Neutrophil (primary cell): ENCODE results near the gene TPT1.
"Not testable (repeated sequence)": the region's sequence is repeated elsewhere in the genome, so short reads cannot be mapped to it uniquely, and the experiment has no call there.

Source experiments
- H3K27ac ChIP-seq: fragments of 200-600 bp; sonication (generic); 2 replicates; pipeline ENCODE4 v1.5.1; 2016; ENCODE audit warnings: mild to moderate bottlenecking, moderate library complexity
- H3K27me3 ChIP-seq: fragments of 200-600 bp; sonication (generic); 2 replicates; pipeline ENCODE4 v1.6.0; 2016; ENCODE audit warnings: mild to moderate bottlenecking
- H3K36me3 ChIP-seq: fragments of 200-600 bp; sonication (generic); 2 replicates; pipeline ENCODE4 v1.5.1; 2017
- H3K4me1 ChIP-seq, 2 experiments: fragments of 200-600 bp in 1 of 2; sonication (generic) in 1 of 2; 1 replicate in 1 of 2; 2 replicates in 1 of 2; pipeline versions ENCODE4 v1.5.1 to v1.6.1; 2013 to 2016; ENCODE audit warnings: low read depth in 1 of 2, low read length in 1 of 2, mild to moderate bottlenecking in 1 of 2, moderate library complexity in 1 of 2; ENCODE audit not compliant: control insufficient read depth in 1 of 2, insufficient read depth in 1 of 2
- H3K4me3 ChIP-seq, 2 experiments: fragments of 200-600 bp in 1 of 2; sonication (generic) in 1 of 2; 1 replicate in 1 of 2; 2 replicates in 1 of 2; pipeline ENCODE4 v1.5.1; 2013 to 2016; ENCODE audit warnings: low read depth in 1 of 2, low read length in 1 of 2, mild to moderate bottlenecking in 1 of 2, moderate library complexity in 1 of 2
- H3K9me3 ChIP-seq: fragments of 200-600 bp; sonication (generic); 2 replicates; pipeline ENCODE4 v1.5.1; 2016
- TF ChIP-seq, protein P1 (sequence below): fragments of 200-600 bp; sonication (generic); IDR thresholded peaks from 2 replicates; pipeline ENCODE4 v1.5.1; 2016; ENCODE audit warnings: antibody characterized with exemption

Gene TPT1

DNA sequence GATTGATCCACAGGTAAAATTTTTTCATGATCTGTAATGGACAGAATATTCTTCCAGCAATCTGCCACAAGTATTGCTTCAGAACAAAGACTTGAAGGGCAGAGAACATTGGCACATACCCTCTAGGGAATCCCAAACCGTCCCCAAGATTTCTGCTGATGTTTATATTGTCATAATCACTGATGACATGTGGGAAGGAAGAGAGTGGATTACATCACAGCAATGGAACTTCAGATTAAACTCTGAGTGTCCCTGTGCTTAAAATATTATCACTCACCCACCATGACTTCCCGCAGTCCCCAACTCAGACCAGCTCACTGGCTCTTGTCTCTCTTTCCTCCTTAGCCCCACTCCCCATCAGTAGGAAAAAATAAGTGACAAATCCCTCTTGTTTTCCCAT lies 8.5 kb upstream of the TPT1 start:
- H3K36me3 ChIP-seq = peaks cover 58% of the 10 kb centered on the region
- peaks cover 0 to 7% of the 10 kb centered on the region in 2 experiments for H3K4me1 ChIP-seq
- H3K9me3 ChIP-seq = no peaks in the 10 kb centered on the region
- H3K4me3 ChIP-seq = no peak overlapping the region
- H3K27me3 ChIP-seq = no peaks in the 10 kb centered on the region
- H3K27ac ChIP-seq = peak overlapping the region; percentile 31
- TF ChIP-seq, protein P1, sequence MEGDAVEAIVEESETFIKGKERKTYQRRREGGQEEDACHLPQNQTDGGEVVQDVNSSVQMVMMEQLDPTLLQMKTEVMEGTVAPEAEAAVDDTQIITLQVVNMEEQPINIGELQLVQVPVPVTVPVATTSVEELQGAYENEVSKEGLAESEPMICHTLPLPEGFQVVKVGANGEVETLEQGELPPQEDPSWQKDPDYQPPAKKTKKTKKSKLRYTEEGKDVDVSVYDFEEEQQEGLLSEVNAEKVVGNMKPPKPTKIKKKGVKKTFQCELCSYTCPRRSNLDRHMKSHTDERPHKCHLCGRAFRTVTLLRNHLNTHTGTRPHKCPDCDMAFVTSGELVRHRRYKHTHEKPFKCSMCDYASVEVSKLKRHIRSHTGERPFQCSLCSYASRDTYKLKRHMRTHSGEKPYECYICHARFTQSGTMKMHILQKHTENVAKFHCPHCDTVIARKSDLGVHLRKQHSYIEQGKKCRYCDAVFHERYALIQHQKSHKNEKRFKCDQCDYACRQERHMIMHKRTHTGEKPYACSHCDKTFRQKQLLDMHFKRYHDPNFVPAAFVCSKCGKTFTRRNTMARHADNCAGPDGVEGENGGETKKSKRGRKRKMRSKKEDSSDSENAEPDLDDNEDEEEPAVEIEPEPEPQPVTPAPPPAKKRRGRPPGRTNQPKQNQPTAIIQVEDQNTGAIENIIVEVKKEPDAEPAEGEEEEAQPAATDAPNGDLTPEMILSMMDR = no peak

DNA sequence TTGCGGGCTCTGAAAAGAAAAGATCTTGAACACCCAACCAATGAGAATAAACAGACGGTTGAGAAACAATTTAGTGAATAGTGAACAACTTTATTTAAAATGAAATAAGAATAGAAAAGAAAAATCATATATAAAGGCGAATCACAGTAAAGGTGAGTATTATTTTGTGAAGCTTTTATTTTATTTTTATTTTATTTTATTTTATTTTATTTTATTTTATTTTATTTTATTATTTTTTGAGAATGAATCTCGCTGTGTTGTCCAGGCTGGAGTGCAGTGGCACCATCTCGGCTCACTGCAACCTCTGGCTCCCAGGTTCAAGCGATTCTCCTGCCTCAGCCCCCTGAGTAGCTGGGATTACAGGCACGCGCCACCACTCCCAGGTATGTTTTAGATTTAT lies 3.1 kb upstream of the TPT1 start:
- not testable (repeated sequence) for H3K27ac ChIP-seq, H3K9me3 ChIP-seq, H3K4me3 ChIP-seq, H3K27me3 ChIP-seq
- peaks cover 26 to 27% of the 10 kb centered on the region in 2 experiments for H3K4me1 ChIP-seq
- peaks cover 48% of the 10 kb centered on the region for H3K36me3 ChIP-seq

DNA sequence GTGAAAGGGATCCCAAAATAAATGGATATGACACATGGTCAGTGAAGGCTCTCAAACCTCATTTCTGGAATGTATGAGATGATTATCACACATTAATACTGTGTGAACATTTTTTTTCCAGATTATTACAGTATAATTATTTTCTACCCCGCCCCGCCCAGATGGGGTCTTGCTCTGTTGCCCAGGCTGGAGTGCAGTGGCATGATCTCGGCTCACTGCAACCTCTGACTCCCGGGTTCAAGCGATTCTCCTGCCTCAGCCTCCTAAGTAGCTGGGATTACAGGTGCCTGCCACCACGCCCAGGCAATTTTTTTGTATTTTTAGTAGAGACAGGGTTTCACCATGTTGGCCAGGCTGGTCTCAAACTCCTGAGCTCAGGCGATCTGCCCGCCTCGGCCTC lies 2.1 kb upstream of the TPT1 start:
- not testable (repeated sequence) for H3K9me3 ChIP-seq, H3K27me3 ChIP-seq, H3K4me3 ChIP-seq
- Histone ChIP-seq H3K4me1 (peaks cover 34 to 36% of the 10 kb centered on the region in 2 experiments), H3K27ac (peak overlapping the region; percentile 97), H3K36me3 (peaks cover 53% of the 10 kb centered on the region)

DNA sequence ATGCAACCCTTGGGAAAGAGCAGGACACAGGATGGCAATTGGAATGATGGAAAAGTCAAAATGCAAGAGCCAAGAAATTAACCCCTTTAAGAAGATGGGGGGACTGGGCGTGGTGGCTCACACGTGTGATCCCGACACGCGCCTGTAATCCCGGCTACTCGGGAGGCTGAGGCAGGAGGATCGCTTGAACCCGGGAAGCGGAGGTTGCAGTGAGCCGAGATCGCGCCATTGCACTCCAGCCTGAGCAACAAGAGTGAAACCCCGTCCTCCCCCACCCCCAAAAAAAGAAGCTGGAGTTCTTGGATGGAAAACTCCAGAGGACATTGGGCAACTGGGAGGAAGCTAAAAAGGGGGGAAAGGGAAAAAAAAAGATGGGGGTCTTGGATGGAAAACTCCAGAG lies 1.7 kb upstream of the TPT1 start:
- H3K4me3 ChIP-seq = not testable (repeated sequence)

DNA sequence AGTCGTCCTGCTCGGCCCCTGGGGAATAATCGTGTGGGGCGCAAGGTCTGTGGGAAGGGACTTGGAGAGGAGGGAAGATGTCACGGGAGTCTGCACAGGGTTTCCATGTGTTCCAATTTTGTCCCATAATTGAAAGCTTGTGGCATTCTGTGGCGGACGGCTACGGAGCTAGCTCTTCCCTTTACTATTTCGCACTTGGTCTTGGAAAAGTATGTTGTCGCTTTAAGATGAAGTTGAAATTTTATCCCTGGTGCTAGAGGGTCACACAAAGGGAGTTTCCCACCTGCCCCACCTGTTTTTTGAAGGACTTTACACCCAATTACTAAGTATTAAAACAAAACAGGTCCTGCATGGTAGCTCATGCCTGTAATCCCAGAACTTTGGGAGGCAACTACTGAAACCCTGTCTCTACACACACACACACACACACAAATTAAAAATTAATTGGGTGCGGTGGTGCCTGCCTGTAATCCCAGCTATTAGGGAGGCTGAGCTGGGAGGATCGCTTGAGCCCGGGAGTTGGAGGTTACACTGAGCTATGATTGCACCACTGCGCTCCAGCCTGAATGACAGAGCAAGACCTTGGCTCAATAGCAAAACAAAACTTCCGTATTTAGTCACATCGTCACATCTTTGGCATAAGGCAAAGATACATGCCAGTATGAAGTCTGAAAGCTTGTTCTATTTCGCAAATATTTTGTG lies 967 bp upstream of the TPT1 start:
- Histone ChIP-seq H3K4me1 (peaks cover 45 to 48% of the 10 kb centered on the region in 2 experiments), H3K27ac (peak overlapping the region; percentile 97), H3K36me3 (peaks cover 56% of the 10 kb centered on the region), H3K4me3 (peak overlapping the region; percentile 77 to 92), H3K27me3 (no peaks in the 10 kb centered on the region), H3K9me3 (no peaks in the 10 kb centered on the region)
- TF ChIP-seq, protein P1 = no peak

More for the DNA sequence above, 1.7 kb upstream of the TPT1 start:
- H3K27ac ChIP-seq = peak overlapping the region; percentile 97
- H3K36me3 ChIP-seq = peaks cover 53% of the 10 kb centered on the region
- not testable (repeated sequence) for H3K27me3 ChIP-seq, H3K9me3 ChIP-seq
- H3K4me1 ChIP-seq = peaks cover 38 to 41% of the 10 kb centered on the region in 2 experiments

DNA sequence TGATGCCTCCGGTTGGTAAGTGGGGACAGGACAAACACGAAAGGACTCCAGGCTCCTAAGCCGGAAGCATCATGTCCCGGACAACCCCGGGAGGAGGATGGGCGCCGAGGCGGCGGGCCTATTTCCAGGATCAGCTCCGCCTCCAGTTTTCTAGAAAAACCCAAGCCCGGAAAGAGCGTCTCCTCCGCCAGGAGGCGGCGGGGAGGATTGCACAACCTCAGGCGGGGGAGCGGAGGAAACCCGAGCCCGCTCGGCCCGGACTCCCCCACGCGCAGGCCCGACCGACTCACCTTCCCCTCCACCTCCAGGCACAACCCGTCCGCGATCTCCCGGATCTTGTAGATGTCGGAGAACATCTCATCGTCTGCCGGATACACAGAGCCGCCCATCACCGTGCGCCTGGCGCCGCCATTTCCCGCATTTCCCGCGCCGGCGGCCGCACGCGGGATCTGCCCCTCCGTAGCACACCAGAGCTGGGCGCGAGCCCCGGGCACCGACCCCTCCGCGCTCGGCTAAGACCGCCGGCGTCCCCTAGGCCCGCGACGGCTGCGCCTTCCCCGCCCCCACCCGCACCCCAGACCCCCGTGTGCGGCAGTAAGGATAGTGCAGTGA lies 455 bp downstream of the TPT1 start:
- peaks cover 59 to 62% of the 10 kb centered on the region in 2 experiments for H3K4me1 ChIP-seq
- H3K9me3 ChIP-seq = no peaks in the 10 kb centered on the region
- peak overlapping the region; percentile 97 for H3K27ac ChIP-seq
- TF ChIP-seq, protein P1 = peak; percentile 78
- no peaks in the 10 kb centered on the region for H3K27me3 ChIP-seq
- peak overlapping the region; percentile 77 to 92 for H3K4me3 ChIP-seq
- peaks cover 61% of the 10 kb centered on the region for H3K36me3 ChIP-seq

DNA sequence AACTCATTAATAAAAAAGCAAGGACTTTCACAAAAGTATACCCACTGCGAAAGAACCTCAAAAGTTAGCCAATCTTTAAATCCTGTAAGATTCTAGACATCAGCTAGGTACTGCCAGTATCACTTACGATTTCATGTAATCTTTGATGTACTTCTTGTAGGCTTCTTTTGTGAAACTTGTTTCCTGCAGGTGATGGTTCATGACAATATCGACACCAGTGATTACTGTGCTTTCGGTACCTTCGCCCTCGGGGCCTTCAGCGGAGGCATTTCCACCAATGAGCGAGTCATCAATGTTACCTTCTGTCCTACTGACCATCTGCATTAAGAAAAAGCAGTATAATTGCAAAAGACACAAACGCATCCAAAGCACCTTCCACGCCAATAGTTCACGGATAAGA lies 1.1 kb downstream of the TPT1 start:
- H3K27ac ChIP-seq = peak overlapping the region; percentile 97
- no peaks in the 10 kb centered on the region for H3K27me3 ChIP-seq
- peak overlapping the region; percentile 77 to 92 for H3K4me3 ChIP-seq
- H3K4me1 ChIP-seq = peaks cover 66 to 69% of the 10 kb centered on the region in 2 experiments
- no peaks in the 10 kb centered on the region for H3K9me3 ChIP-seq
- TF ChIP-seq, protein P1 = no peak
- peaks cover 64% of the 10 kb centered on the region for H3K36me3 ChIP-seq
